CD4-positive, alpha-beta T cell treated with Interleukin-15 for 4 hours (primary cell): ENCODE data around the gene KNCN.
A peak's percentile ranks its signal among the peaks of the same experiment; 100 is the strongest.

Experiments used
- DNase-seq: peaks from one replicate; pipeline ENCODE4 v3.0.0-alpha.2; 2020; ENCODE audit warnings: low spot score

The KNCN gene

DNA sequence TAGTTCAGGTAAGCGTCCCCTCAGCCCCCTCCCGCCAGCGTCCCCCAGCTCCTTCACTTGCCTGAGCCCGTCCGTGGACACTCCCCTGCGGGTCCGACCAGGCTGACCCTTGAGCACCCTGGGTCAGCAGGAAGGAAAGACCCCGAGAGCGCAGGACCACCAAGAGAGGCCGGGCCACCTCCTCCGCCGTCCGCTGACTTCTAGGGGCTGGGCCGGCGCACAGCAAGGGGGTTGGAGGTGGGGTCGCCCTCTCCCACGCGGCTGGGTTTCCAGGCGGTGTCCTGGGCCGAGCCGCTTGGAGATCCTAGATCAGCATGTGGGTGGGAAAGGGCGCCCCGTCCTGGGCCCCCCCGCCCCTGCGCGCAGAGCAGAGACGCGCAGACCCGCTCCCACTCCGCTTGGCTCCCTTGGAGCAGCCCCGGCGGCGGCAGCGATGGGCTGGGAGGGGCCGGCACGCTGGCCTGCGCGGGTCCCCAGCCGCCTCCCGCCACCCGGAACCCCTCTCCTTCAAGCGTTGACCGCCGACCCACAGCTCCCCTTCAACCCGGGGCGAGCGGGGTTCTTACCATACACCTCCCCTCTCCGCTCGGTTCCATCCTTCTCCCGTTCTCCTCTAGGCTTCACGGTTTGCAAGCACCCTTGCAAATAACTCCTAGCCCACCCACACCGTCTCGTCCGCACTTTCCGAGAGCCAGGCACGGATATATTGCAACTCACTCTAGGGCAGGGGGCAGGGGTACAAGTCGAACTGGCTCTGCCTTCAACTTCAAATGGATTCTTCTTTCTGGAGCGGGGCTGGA lies 7.5 kb downstream of the KNCN start:
- no peak for DNase-seq

GRCh38 chr1:46543382-46543760 lies 8.1 kb downstream of the KNCN start:
- DNase-seq, result no peak

GRCh38 chr1:46539972-46540371 lies 11.5 kb downstream of the KNCN start:
- no peak for DNase-seq

GRCh38 chr1:46538147-46538546 lies 13.3 kb downstream of the KNCN start:
- DNase-seq, result no peak

DNA sequence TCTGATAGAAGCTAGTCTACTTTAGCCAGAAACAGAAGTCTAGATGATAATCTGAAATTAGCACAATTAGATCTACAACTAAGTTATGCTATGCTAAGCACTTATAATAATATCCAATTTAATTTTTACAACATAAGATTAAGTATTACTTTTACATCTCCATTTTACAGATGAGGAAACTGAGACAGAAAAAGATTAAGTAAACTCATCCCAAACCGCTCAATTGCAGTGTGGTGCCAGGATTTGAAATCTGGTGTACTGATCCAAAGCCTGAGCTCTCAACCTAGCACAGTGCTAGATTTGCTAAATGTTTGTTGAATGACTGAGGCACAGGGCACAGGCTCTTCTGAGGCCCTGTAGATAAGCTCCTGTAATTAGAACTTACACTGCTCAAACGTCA lies 13.8 kb downstream of the KNCN start:
- DNase-seq, result no peak

DNA sequence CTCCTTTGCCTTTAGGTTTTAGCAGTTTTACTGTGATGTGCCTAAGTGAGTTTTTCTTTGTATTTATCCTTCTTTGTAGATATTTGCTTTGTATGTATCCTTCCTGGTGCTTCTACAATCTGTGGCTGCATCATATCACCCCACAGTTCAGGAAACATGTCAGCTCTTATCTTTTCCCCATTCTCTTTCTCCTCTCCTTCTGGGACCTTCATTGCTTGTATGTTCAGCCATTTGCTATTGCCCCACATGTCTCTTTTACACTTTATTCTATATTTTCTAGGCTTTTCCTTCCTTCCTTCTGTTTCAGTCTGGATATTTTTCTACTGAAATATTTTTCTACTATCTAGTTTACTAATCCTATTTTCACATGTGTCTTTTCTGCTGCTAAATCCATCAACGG lies 14.9 kb downstream of the KNCN start:
- no peak for DNase-seq

- no peak for DNase-seq
Measured at GRCh38 chr1:46535063-46535462, 16.4 kb downstream of the KNCN start.

DNA sequence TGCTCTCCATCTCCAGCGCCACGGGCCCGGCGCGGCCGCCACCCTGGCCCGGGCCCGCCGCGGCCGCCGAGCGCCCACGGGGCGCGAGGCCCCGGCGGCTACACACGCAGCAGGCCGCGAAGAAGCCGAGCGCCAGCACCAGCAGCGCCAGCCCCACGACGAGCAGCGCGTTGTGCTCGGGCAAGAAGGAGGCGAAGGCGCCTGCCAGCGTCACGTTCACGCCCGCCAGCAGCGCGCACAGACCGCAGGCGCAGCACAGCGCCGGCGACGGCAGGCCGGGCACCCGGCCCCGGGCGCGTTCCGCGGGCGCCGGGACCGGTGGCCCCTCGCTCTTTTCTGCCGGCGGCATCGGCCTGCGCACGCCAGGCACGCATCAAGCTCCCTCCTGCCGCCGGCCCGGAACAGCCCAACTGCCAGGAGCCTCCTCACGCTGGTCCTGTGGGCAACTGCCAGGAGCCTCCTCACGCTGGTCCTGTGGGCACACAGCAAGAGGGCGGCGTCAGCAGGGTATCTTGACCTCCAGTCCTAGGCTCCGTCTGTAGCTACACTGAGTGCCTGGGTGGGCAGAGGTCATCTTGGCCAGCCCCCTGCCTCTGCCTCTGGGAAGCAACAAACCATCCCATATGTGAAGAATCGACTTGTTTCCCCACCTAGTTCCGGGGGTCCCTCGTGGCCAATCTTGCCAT lies 18.1 kb downstream of the KNCN start:
- DNase-seq, result peak; percentile 47

DNA sequence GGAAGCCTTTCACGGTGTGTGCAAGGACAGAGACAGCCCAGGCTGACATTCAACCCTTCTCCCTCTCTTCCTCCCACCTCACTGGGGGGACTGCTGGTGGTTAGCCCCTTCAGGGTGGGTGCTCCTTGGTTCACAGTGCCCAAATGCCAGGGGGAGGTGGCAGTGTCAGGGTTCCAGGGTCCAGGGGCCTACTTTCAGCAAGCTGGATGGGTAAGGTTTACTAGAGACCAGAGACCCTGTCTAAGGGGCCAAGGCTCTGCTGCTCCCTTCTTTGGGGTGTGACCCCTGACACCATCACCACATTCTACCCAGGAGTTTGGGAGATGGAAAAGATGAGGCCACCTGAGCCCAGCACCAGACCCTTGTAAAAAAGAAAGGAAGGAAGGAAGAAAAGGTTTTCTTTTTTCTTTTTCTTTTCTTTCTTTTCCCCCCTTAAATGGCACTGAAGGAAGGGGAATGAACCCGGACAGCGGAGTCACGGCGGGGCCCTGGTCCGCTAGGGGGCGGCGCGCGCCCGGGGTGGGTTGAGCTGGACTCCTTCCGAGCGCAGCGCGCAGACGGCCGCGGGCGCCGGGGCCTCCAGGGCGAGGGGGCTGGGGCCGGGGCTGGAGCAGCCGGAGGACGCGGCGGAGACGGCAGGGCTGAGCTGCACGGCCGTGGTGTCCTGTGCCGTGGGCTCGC lies 18.8 kb downstream of the KNCN start:
- peak; percentile 68 for DNase-seq

- no peak for DNase-seq
Measured at GRCh38 chr1:46532095-46532494, 19.4 kb downstream of the KNCN start.

DNA sequence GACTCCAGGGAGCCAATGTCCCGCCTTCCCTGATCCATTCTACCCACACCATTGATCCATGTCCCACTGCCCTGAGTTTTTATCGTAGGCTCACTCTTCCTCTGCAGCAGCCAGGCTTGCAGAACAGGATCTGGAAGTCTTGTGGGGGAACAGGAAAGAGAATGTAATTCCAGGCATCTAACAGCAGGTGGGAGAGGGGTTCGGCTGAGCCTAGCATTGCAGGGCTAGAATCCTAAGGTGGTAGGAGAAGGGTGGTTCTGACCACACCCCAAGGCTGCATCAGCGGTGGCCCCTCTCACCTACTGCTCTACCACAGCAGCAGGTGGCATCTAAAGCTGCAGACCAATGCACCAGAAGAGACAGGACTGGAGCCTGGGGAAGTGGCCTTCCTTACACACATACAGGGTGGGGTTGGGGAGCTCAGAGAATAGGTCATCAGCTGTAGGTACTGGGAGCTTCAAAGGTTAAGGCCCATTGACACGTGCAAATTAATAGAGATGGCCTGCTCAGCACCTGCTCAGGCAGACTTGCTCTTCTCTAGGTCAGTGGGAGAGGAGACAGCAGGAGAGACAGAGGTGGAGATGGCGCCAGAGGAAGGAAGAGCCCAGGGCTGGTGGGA lies 20.5 kb downstream of the KNCN start:
- no peak for DNase-seq

- no peak for DNase-seq
Measured at GRCh38 chr1:46530311-46530710, 21.1 kb downstream of the KNCN start.

- no peak for DNase-seq
Measured at GRCh38 chr1:46529031-46529630, 22.3 kb downstream of the KNCN start.

- no peak for DNase-seq
Measured at GRCh38 chr1:46528297-46528955, 23.0 kb downstream of the KNCN start.

DNA sequence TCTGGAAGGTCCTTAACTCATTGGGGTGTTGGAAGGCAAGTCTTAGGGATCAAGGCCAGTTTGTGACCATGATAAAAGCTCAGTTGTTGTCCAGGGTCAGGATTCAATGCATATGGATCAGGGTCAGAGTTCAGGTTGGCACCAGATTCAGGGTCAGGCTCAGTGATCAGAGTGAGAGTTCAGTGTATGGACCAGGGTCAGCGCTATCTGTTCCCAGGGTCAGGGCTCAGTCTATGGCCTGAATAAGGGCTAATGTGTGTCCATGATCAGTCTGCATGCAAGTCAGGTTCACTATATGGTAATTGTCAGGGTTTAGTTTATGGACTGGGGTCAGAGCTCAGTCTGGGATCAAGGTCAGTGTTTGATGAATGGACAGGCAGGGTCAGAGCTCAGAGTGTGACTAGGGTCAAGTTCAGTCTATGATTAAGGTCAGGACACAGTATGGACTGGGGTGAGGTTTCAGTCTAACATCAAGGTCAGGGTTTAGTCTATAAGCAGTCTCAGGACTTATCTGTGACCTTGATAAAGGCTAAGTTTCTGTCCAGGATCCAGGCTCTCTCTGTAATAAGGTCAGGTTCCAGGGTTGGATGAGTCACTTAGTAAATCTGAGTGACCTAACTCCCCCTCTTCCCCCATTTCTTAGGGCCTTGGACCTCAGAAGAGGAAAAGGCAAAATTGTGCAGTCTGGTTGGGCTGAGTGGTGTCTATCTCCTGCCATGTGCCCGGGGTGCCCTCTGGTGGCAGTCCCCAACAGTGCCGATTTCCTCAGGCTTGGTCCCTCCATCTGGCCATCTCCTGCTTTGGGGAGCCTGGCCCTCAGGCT lies 23.8 kb downstream of the KNCN start:
- peak; percentile 64 for DNase-seq

GRCh38 chr1:46526691-46527291 lies 24.7 kb downstream of the KNCN start:
- no peak for DNase-seq

GRCh38 chr1:46526013-46526690 lies 25.3 kb downstream of the KNCN start:
- DNase-seq, result no peak

DNA sequence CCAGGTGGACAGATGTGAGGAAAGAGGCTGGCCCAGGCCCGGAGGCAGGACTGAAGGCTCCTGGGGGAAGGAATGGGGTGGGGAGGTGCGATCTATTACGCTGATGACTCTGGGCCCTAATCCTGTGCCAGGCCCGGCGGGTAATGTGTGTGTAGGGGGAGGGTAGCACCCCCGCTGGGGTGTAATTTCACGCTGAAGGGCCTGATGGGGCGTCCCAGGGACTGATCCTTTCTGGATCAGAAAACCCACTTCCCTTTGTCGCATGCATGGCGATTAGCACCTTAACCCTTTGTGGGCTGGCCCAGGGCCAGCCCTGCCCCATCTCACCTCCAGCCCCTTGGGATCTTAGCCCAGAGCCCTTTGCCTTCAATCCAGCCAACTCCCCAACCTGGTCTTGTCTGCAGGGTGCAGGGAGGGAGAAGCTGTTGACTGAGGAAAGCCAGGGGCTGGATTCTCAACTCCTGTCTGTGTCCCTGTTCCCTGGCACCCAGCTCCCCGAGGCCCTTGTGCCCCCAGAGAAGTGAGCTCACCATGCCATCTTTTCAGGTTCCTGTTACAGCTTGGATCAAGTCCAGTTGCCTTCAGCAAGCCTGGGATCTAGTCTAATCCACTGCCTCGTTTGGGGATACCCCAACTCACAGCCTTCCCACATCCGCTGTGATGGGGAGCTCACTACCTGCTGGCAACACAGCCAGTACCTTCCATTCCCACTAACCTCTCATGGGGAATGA lies 26.0 kb downstream of the KNCN start:
- DNase-seq, result no peak

DNA sequence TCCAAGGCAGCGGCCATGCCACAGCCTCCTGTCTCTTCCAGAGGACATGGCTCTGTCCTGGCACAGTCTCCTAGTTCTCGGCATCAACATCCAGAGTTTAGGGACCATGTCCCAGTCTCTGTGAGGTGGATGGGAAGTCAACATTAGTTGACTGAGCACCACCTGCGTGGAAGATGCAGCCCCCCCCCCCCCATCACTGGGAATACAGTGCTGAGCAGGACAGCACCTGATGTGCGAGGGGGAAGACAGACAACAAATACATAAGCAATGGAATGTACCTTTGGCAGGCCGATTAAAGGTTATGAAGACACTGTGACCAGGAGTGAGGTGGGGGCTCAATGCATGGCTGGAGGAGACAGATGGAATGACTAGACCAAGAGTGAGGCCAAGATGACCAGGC lies 26.6 kb downstream of the KNCN start:
- no peak for DNase-seq
